IPS-15b (cell line): ENCODE data around the gene OR5K1.

Experiments used
- H3K27me3 ChIP-seq: one replicate; pipeline ENCODE4 v1.6.1; 2013; ENCODE audit warnings: low read length; ENCODE audit not compliant: control insufficient read depth, insufficient read depth
- H3K36me3 ChIP-seq: one replicate; pipeline ENCODE4 v1.6.1; 2013; ENCODE audit warnings: low read length; ENCODE audit not compliant: control insufficient read depth, insufficient read depth
- H3K4me1 ChIP-seq: one replicate; pipeline ENCODE4 v1.6.1; 2013; ENCODE audit warnings: mild to moderate bottlenecking, low read length; ENCODE audit not compliant: control insufficient read depth, insufficient read depth
- H3K4me3 ChIP-seq: one replicate; pipeline ENCODE4 v1.5.1; 2013; ENCODE audit warnings: low read depth, low read length
- H3K9ac ChIP-seq: one replicate; pipeline ENCODE4 v1.6.1; 2013; ENCODE audit warnings: low read depth, mild to moderate bottlenecking, low read length
- H3K9me3 ChIP-seq: one replicate; pipeline ENCODE4 v1.6.1; 2013; ENCODE audit warnings: mild to moderate bottlenecking, low read length; ENCODE audit not compliant: control insufficient read depth, insufficient read depth

OR5K1 gene

DNA sequence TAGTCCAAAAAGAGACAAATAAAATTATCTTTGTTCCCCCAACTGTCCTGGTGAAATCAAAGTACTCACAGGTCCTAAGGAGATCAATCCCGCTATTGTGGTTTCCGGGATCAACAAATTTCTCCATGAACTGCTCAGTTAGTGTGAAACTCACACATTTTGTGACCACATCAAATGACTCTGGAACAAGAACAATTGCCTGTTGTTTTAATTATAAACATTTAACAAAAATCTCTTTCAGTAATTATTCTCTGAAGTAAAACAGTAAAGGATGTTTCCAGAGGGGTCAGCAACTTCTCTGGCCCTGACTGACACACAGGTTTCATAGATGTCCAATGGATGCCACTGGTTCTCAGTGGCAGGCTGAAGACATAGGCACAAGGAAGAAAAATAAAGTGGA lies 55.8 kb downstream of the OR5K1 start:
- no peaks in the 10 kb centered on the region for H3K9me3 ChIP-seq
- H3K27me3 ChIP-seq, result no peaks in the 10 kb centered on the region
- H3K4me3 ChIP-seq, result no peak overlapping the region
- H3K4me1 ChIP-seq, result peaks cover 9% of the 10 kb centered on the region
- H3K9ac ChIP-seq, result no peak overlapping the region
- peaks cover 3% of the 10 kb centered on the region for H3K36me3 ChIP-seq

DNA sequence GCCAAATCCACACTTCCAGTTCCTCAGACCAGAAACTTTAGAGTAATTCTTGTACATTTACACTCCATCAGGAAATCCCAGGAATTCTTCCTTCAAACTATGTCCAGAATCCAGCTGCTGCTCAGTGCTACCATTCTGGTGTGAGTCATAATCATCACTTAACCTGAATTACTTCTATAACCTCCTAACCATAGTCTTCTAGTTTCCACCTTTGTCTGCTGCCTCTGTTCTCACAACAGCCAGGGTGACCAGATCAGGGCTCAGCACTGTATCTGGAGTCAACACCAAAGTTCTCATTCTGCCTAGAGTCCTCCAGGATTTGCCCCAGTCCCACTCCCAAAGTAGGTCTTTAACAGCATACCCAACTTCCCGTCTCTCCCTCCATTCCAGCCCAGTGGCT lies 56.4 kb downstream of the OR5K1 start:
- H3K4me1 ChIP-seq, result peaks cover 9% of the 10 kb centered on the region
- no peaks in the 10 kb centered on the region for H3K9me3 ChIP-seq
- no peak overlapping the region for H3K9ac ChIP-seq
- no peak overlapping the region for H3K4me3 ChIP-seq
- peaks cover 3% of the 10 kb centered on the region for H3K36me3 ChIP-seq
- H3K27me3 ChIP-seq, result no peaks in the 10 kb centered on the region

DNA sequence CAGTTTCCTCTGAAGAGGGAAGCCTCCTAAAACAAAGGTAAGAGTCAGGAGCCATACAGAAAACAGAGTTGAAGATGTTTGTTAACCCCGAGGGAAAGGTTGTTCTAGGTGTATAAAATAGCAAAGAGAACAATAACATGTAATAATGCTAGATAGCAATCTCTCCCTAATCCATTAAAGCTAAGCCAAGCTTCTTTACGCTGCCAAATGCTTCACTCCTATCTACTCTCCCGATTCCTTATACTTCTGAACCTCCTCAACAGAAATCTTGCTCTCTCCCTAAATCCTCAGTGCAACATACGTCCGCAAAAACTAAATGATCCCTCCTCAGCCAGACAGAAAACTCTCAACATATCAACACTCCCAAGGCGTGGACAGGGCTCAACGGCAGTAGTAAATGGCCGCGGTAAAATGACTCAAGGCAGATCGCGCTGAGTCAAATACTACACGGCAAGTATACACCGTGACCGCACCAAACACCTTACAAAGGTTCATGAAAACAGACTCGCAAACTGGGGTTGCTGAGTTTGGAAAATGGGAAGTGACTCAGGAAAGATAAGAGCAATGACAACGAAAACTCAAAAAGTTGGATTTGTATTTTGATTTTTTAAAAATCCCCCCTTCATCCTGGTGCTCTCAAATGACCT lies 59.0 kb downstream of the OR5K1 start:
- Histone ChIP-seq H3K36me3 (no peaks in the 10 kb centered on the region), H3K4me3 (peak overlapping the region; percentile 82), H3K27me3 (no peaks in the 10 kb centered on the region), H3K9me3 (no peaks in the 10 kb centered on the region), H3K4me1 (peaks cover 6% of the 10 kb centered on the region), H3K9ac (peak overlapping the region; percentile 91)
